ENCODE results near the gene ODF4.

ODF4 gene

DNA sequence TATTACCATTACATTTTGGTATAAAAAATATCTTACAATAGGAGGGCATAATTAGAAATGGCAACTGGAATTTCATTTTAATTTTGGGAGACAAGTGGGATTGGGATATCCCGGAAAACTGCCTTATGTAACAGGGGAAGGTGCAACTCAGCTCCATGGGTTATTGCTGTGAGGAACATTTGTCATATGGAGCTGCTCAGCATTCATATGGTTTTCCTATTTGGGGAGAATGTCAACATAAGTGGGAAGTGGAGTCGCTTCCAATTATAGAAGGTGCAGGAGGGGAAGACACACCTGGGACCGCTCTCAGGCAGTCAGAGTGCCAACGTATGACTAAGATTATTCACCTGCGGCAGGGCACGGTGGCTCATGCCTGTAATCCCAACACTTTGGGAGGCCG is 10.7 kb downstream of the ODF4 start:
- no peak for ATAC-seq
- no peak for TF ChIP-seq ESRRG (CRISPR knock-in tag; IDR thresholded peaks at IDR 0.05)
- TF ChIP-seq, protein P1, sequence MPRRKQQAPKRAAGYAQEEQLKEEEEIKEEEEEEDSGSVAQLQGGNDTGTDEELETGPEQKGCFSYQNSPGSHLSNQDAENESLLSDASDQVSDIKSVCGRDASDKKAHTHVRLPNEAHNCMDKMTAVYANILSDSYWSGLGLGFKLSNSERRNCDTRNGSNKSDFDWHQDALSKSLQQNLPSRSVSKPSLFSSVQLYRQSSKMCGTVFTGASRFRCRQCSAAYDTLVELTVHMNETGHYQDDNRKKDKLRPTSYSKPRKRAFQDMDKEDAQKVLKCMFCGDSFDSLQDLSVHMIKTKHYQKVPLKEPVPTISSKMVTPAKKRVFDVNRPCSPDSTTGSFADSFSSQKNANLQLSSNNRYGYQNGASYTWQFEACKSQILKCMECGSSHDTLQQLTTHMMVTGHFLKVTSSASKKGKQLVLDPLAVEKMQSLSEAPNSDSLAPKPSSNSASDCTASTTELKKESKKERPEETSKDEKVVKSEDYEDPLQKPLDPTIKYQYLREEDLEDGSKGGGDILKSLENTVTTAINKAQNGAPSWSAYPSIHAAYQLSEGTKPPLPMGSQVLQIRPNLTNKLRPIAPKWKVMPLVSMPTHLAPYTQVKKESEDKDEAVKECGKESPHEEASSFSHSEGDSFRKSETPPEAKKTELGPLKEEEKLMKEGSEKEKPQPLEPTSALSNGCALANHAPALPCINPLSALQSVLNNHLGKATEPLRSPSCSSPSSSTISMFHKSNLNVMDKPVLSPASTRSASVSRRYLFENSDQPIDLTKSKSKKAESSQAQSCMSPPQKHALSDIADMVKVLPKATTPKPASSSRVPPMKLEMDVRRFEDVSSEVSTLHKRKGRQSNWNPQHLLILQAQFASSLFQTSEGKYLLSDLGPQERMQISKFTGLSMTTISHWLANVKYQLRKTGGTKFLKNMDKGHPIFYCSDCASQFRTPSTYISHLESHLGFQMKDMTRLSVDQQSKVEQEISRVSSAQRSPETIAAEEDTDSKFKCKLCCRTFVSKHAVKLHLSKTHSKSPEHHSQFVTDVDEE (CRISPR knock-in tag; IDR thresholded peaks at IDR 0.05): no peak
- TF ChIP-seq GLIS3 (CRISPR knock-in tag; IDR thresholded peaks at IDR 0.05): no peak
- TF ChIP-seq ZFP30 (CRISPR knock-in tag; IDR thresholded peaks at IDR 0.05): no peak
- TF ChIP-seq, protein P2, sequence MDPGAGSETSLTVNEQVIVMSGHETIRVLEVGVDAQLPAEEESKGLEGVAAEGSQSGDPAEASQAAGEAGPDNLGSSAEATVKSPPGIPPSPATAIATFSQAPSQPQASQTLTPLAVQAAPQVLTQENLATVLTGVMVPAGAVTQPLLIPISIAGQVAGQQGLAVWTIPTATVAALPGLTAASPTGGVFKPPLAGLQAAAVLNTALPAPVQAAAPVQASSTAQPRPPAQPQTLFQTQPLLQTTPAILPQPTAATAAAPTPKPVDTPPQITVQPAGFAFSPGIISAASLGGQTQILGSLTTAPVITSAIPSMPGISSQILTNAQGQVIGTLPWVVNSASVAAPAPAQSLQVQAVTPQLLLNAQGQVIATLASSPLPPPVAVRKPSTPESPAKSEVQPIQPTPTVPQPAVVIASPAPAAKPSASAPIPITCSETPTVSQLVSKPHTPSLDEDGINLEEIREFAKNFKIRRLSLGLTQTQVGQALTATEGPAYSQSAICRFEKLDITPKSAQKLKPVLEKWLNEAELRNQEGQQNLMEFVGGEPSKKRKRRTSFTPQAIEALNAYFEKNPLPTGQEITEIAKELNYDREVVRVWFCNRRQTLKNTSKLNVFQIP (CRISPR knock-in tag; IDR thresholded peaks at IDR 0.05; ENCODE audit: borderline replicate concordance, low read depth): no peak
- TF ChIP-seq TCF4 (CRISPR knock-in tag; IDR thresholded peaks at IDR 0.05; ENCODE audit: borderline replicate concordance): no peak
- no peak for TF ChIP-seq ZFP3 (CRISPR knock-in tag; IDR thresholded peaks at IDR 0.05)

DNA sequence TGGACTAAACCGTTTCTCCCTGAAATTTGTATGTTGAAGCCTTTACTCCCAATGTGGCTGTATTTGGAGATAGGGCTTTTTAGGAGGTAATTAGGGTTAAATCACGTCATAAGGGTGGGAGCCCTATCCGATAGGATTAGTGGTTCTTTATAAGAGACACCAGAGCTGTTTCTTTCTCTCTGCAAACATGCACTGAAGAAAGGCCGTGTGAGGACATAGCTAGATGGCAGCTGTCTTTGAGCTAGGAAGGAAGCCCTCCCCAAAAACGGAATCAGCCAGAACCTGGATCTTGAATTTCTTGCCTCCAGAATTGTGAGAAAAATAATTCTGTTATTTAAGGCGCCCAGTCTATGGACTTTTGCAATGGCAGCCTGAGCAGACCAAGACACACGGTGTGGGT is 14.1 kb downstream of the ODF4 start:
- TF ChIP-seq TCF4 (CRISPR knock-in tag; IDR thresholded peaks at IDR 0.05; ENCODE audit: borderline replicate concordance) (no peak), ZNF8 (CRISPR knock-in tag; IDR thresholded peaks at IDR 0.05) (no peak), ZC3H10 (CRISPR knock-in tag; IDR thresholded peaks at IDR 0.05) (no peak), SNAI2 (CRISPR knock-in tag; IDR thresholded peaks at IDR 0.05) (no peak), GLIS3 (CRISPR knock-in tag; IDR thresholded peaks at IDR 0.05) (no peak), ZNF565 (CRISPR knock-in tag; conservative IDR thresholded peaks at IDR 0.05; ENCODE audit: low read depth) (no peak), ZFP3 (CRISPR knock-in tag; IDR thresholded peaks at IDR 0.05) (no peak), ARNTL (CRISPR knock-in tag; IDR thresholded peaks at IDR 0.05; ENCODE audit: borderline replicate concordance, low read depth) (no peak), OSR1 (CRISPR knock-in tag; IDR thresholded peaks at IDR 0.05) (no peak), ZFP30 (CRISPR knock-in tag; IDR thresholded peaks at IDR 0.05) (no peak), ISL1 (CRISPR knock-in tag; IDR thresholded peaks at IDR 0.05) (no peak)
- TF ChIP-seq, protein P1 (CRISPR knock-in tag; IDR thresholded peaks at IDR 0.05): no peak
- TF ChIP-seq, protein P3, sequence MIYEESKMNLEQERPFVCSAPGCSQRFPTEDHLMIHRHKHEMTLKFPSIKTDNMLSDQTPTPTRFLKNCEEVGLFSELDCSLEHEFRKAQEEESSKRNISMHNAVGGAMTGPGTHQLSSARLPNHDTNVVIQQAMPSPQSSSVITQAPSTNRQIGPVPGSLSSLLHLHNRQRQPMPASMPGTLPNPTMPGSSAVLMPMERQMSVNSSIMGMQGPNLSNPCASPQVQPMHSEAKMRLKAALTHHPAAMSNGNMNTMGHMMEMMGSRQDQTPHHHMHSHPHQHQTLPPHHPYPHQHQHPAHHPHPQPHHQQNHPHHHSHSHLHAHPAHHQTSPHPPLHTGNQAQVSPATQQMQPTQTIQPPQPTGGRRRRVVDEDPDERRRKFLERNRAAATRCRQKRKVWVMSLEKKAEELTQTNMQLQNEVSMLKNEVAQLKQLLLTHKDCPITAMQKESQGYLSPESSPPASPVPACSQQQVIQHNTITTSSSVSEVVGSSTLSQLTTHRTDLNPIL (CRISPR knock-in tag; IDR thresholded peaks at IDR 0.05; ENCODE audit: low read depth): no peak
- TF ChIP-seq, protein P2 (CRISPR knock-in tag; IDR thresholded peaks at IDR 0.05; ENCODE audit: borderline replicate concordance, low read depth): no peak
- ATAC-seq: no peak

DNA sequence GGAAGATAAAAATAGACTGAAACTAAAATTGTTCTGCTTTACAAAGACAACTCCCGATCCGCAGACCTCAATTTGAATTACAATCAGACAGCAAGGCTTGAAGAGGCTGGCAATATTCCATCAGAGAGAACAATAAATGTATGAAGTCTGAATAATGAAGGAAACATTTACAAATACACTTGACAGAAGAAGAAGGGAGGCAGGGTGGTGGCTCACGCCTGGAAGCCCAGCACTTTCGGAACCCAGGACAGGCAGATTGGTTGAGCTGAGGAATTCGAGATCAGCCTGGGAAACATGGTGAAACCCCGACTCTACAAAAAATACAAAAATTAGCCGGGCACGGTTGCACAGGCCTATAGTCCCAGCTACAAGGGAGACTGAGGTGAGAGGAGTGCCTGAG is 14.6 kb downstream of the ODF4 start:
- ATAC-seq: no peak
- TF ChIP-seq TCF4 (CRISPR knock-in tag; IDR thresholded peaks at IDR 0.05; ENCODE audit: borderline replicate concordance) (no peak), RARB (CRISPR knock-in tag; IDR thresholded peaks at IDR 0.05) (no peak), ARNTL (CRISPR knock-in tag; IDR thresholded peaks at IDR 0.05; ENCODE audit: borderline replicate concordance, low read depth) (no peak), TOX (CRISPR knock-in tag; IDR thresholded peaks at IDR 0.05; ENCODE audit: borderline replicate concordance) (no peak), ESRRG (CRISPR knock-in tag; IDR thresholded peaks at IDR 0.05) (no peak), ZNF70 (CRISPR knock-in tag; IDR thresholded peaks at IDR 0.05) (no peak), BACH2 (CRISPR knock-in tag; IDR thresholded peaks at IDR 0.05; ENCODE audit: borderline replicate concordance) (no peak), PPARA (CRISPR knock-in tag; IDR thresholded peaks at IDR 0.05; ENCODE audit: borderline replicate concordance) (no peak), CSDC2 (CRISPR knock-in tag; IDR thresholded peaks at IDR 0.05) (no peak), ZC3H10 (CRISPR knock-in tag; IDR thresholded peaks at IDR 0.05) (no peak), ZNF565 (CRISPR knock-in tag; conservative IDR thresholded peaks at IDR 0.05; ENCODE audit: low read depth) (no peak), OSR1 (CRISPR knock-in tag; IDR thresholded peaks at IDR 0.05) (no peak)
- TF ChIP-seq, protein P4, sequence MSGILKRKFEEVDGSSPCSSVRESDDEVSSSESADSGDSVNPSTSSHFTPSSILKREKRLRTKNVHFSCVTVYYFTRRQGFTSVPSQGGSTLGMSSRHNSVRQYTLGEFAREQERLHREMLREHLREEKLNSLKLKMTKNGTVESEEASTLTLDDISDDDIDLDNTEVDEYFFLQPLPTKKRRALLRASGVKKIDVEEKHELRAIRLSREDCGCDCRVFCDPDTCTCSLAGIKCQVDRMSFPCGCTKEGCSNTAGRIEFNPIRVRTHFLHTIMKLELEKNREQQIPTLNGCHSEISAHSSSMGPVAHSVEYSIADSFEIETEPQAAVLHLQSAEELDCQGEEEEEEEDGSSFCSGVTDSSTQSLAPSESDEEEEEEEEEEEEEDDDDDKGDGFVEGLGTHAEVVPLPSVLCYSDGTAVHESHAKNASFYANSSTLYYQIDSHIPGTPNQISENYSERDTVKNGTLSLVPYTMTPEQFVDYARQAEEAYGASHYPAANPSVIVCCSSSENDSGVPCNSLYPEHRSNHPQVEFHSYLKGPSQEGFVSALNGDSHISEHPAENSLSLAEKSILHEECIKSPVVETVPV (CRISPR knock-in tag; IDR thresholded peaks at IDR 0.05): no peak
- TF ChIP-seq, protein P5, sequence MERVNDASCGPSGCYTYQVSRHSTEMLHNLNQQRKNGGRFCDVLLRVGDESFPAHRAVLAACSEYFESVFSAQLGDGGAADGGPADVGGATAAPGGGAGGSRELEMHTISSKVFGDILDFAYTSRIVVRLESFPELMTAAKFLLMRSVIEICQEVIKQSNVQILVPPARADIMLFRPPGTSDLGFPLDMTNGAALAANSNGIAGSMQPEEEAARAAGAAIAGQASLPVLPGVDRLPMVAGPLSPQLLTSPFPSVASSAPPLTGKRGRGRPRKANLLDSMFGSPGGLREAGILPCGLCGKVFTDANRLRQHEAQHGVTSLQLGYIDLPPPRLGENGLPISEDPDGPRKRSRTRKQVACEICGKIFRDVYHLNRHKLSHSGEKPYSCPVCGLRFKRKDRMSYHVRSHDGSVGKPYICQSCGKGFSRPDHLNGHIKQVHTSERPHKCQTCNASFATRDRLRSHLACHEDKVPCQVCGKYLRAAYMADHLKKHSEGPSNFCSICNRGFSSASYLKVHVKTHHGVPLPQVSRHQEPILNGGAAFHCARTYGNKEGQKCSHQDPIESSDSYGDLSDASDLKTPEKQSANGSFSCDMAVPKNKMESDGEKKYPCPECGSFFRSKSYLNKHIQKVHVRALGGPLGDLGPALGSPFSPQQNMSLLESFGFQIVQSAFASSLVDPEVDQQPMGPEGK (CRISPR knock-in tag; IDR thresholded peaks at IDR 0.05; ENCODE audit: borderline replicate concordance): no peak

All from SK-N-SH treated with all-trans-retinoic acid at 6 μM for 48 hours (cell line).